Measurements from ENCODE around the gene FILIP1L. TPM values are rescaled to one million over a fixed set of nuclear protein-coding genes. Genes with fewer than 3 reads are reported as not detected.

The FILIP1L gene
- total and polyA plus RNA-seq, 2 donors, result 75.1 to 103 TPM

GRCh38 chr3:100144255-100144866 is 30.1 kb upstream of the FILIP1L start:
- 94% methylated on average over 1 of the region's 1 CpG for WGBS

GRCh38 chr3:100141586-100141985 is 27.3 kb upstream of the FILIP1L start:
- WGBS, result 89% methylated on average over 1 of the region's 1 CpG
- Histone ChIP-seq H3K27ac (ENCODE audit: low read depth) (no peak overlapping the region), H3K4me3 (ENCODE audit: low read depth, low read length) (no peak overlapping the region), H3K36me3 (ENCODE audit: insufficient read depth) (peaks cover 1% of the 10 kb centered on the region), H3K4me1 (ENCODE audit: insufficient read depth) (no peaks in the 10 kb centered on the region)
- DNase-seq (ENCODE audit: extremely low spot score), result no peak

More at GRCh38 chr3:100144255-100144866, 30.1 kb upstream of the FILIP1L start:
- Histone ChIP-seq H3K27ac (ENCODE audit: low read depth) (no peak overlapping the region), H3K4me3 (ENCODE audit: low read depth, low read length) (no peak overlapping the region), H3K4me1 (ENCODE audit: insufficient read depth) (no peaks in the 10 kb centered on the region), H3K36me3 (ENCODE audit: insufficient read depth) (peaks cover 1% of the 10 kb centered on the region)
- DNase-seq (ENCODE audit: extremely low spot score), result no peak

- no peak overlapping the region for H3K27ac ChIP-seq (ENCODE audit: low read depth)
These were observed 26.7 kb upstream of the FILIP1L start for GRCh38 chr3:100140976-100141375.

GRCh38 chr3:100136921-100137320 is 22.6 kb upstream of the FILIP1L start:
- DNase-seq (ENCODE audit: extremely low spot score), result no peak
- no peak overlapping the region for H3K4me3 ChIP-seq (ENCODE audit: low read depth, low read length)
- H3K27ac ChIP-seq (ENCODE audit: low read depth), result no peak overlapping the region
- H3K36me3 ChIP-seq (ENCODE audit: insufficient read depth), result peaks cover 1% of the 10 kb centered on the region
- no peaks in the 10 kb centered on the region for H3K4me1 ChIP-seq (ENCODE audit: insufficient read depth)
- 87% methylated on average over 1 of the region's 1 CpG for WGBS

More at GRCh38 chr3:100140976-100141375, 26.7 kb upstream of the FILIP1L start:
- H3K36me3 ChIP-seq (ENCODE audit: insufficient read depth), result peaks cover 1% of the 10 kb centered on the region
- 99% methylated on average over 1 of the region's 1 CpG for WGBS
- no peak overlapping the region for H3K4me3 ChIP-seq (ENCODE audit: low read depth, low read length)
- no peak for DNase-seq (ENCODE audit: extremely low spot score)
- no peaks in the 10 kb centered on the region for H3K4me1 ChIP-seq (ENCODE audit: insufficient read depth)

- DNase-seq (ENCODE audit: extremely low spot score), result no peak
- H3K4me3 ChIP-seq (ENCODE audit: low read depth, low read length), result no peak overlapping the region
- 83% methylated on average over 6 of the region's 6 CpGs for WGBS
These were observed 16.9 kb upstream of the FILIP1L start for GRCh38 chr3:100131241-100131640.

GRCh38 chr3:100129941-100130340 is 15.6 kb upstream of the FILIP1L start:
- WGBS, result 85% methylated on average over 1 of the region's 1 CpG
- no peak for DNase-seq (ENCODE audit: extremely low spot score)
- Histone ChIP-seq H3K36me3 (ENCODE audit: insufficient read depth) (no peaks in the 10 kb centered on the region), H3K4me3 (ENCODE audit: low read depth, low read length) (no peak overlapping the region), H3K4me1 (ENCODE audit: insufficient read depth) (no peaks in the 10 kb centered on the region), H3K27ac (ENCODE audit: low read depth) (no peak overlapping the region)

More at GRCh38 chr3:100131241-100131640, 16.9 kb upstream of the FILIP1L start:
- Histone ChIP-seq H3K27ac (ENCODE audit: low read depth) (no peak overlapping the region), H3K4me1 (ENCODE audit: insufficient read depth) (no peaks in the 10 kb centered on the region), H3K36me3 (ENCODE audit: insufficient read depth) (no peaks in the 10 kb centered on the region)

- DNase-seq (ENCODE audit: extremely low spot score), result no peak
- Histone ChIP-seq H3K4me3 (ENCODE audit: low read depth, low read length) (no peak overlapping the region), H3K27ac (ENCODE audit: low read depth) (no peak overlapping the region), H3K36me3 (ENCODE audit: insufficient read depth) (no peaks in the 10 kb centered on the region), H3K4me1 (ENCODE audit: insufficient read depth) (no peaks in the 10 kb centered on the region)
- WGBS, result 84% methylated on average over 5 of the region's 5 CpGs
These were observed 14.3 kb upstream of the FILIP1L start for GRCh38 chr3:100128565-100128964.

- Histone ChIP-seq H3K4me3 (ENCODE audit: low read depth, low read length) (no peak overlapping the region), H3K36me3 (ENCODE audit: insufficient read depth) (no peaks in the 10 kb centered on the region), H3K4me1 (ENCODE audit: insufficient read depth) (no peaks in the 10 kb centered on the region), H3K27ac (ENCODE audit: low read depth) (no peak overlapping the region)
- no peak for DNase-seq (ENCODE audit: extremely low spot score)
- WGBS, result 67% methylated on average over 2 of the region's 2 CpGs
These were observed 13.5 kb upstream of the FILIP1L start for GRCh38 chr3:100127792-100128191.

- Histone ChIP-seq H3K4me3 (ENCODE audit: low read depth, low read length) (no peak overlapping the region), H3K36me3 (ENCODE audit: insufficient read depth) (no peaks in the 10 kb centered on the region), H3K4me1 (ENCODE audit: insufficient read depth) (no peaks in the 10 kb centered on the region), H3K27ac (ENCODE audit: low read depth) (no peak overlapping the region)
- WGBS, result 84% methylated on average over 5 of the region's 5 CpGs
- no peak for DNase-seq (ENCODE audit: extremely low spot score)
These were observed 11.0 kb upstream of the FILIP1L start for GRCh38 chr3:100125161-100125938.

GRCh38 chr3:100124201-100124761 is 10.0 kb upstream of the FILIP1L start:
- H3K27ac ChIP-seq (ENCODE audit: low read depth), result no peak overlapping the region
- no peak overlapping the region for H3K4me3 ChIP-seq (ENCODE audit: low read depth, low read length)
- DNase-seq (ENCODE audit: extremely low spot score), result no peak
- WGBS, result 83% methylated on average over 5 of the region's 5 CpGs
- H3K4me1 ChIP-seq (ENCODE audit: insufficient read depth), result no peaks in the 10 kb centered on the region
- H3K36me3 ChIP-seq (ENCODE audit: insufficient read depth), result no peaks in the 10 kb centered on the region

GRCh38 chr3:100123112-100123511 is 8.8 kb upstream of the FILIP1L start:
- Histone ChIP-seq H3K4me3 (ENCODE audit: low read depth, low read length) (no peak overlapping the region), H3K4me1 (ENCODE audit: insufficient read depth) (no peaks in the 10 kb centered on the region), H3K36me3 (ENCODE audit: insufficient read depth) (no peaks in the 10 kb centered on the region), H3K27ac (ENCODE audit: low read depth) (no peak overlapping the region)
- WGBS, result 80% methylated on average over 4 of the region's 4 CpGs
- no peak for DNase-seq (ENCODE audit: extremely low spot score)

GRCh38 chr3:100122321-100122720 is 8.0 kb upstream of the FILIP1L start:
- Histone ChIP-seq H3K36me3 (ENCODE audit: insufficient read depth) (no peaks in the 10 kb centered on the region), H3K27ac (ENCODE audit: low read depth) (no peak overlapping the region), H3K4me1 (ENCODE audit: insufficient read depth) (no peaks in the 10 kb centered on the region), H3K4me3 (ENCODE audit: low read depth, low read length) (no peak overlapping the region)
- WGBS, result 98% methylated on average over 2 of the region's 2 CpGs
- no peak for DNase-seq (ENCODE audit: extremely low spot score)

- DNase-seq (ENCODE audit: extremely low spot score), result no peak
- no peaks in the 10 kb centered on the region for H3K36me3 ChIP-seq (ENCODE audit: insufficient read depth)
These were observed 6.4 kb upstream of the FILIP1L start for GRCh38 chr3:100120693-100121092.

GRCh38 chr3:100120012-100120411 is 5.7 kb upstream of the FILIP1L start:
- WGBS, result 0% methylated on average over 1 of the region's 1 CpG
- Histone ChIP-seq H3K27ac (ENCODE audit: low read depth) (no peak overlapping the region), H3K4me3 (ENCODE audit: low read depth, low read length) (no peak overlapping the region), H3K36me3 (ENCODE audit: insufficient read depth) (no peaks in the 10 kb centered on the region), H3K4me1 (ENCODE audit: insufficient read depth) (no peaks in the 10 kb centered on the region)
- no peak for DNase-seq (ENCODE audit: extremely low spot score)

More at GRCh38 chr3:100120693-100121092, 6.4 kb upstream of the FILIP1L start:
- H3K4me1 ChIP-seq (ENCODE audit: insufficient read depth), result no peaks in the 10 kb centered on the region
- WGBS, result 97% methylated on average over 5 of the region's 5 CpGs
- no peak overlapping the region for H3K4me3 ChIP-seq (ENCODE audit: low read depth, low read length)
- no peak overlapping the region for H3K27ac ChIP-seq (ENCODE audit: low read depth)

All from urinary bladder (tissue), 4 donors.